GM18507 (cell line): Measurements from ENCODE around the gene FBXO28.
A peak's percentile ranks its signal among the peaks of the same experiment; 100 is the strongest.
"Not testable (repeated sequence)": the region's sequence is repeated elsewhere in the genome, so short reads cannot be mapped to it uniquely, and the experiment has no call there.

ENCODE experiments used
- DNase-seq: peaks from one replicate; pipeline ENCODE4 v3.0.0; 2011; ENCODE audit warnings: low read depth; ENCODE audit not compliant: insufficient read length; ENCODE audit errors: extremely low spot score
- FAIRE-seq: peaks from 2 replicates; lab custom pipeline; 2011; peaks lifted over from hg19 to GRCh38; lab: Jason Lieb, UNC

FBXO28 gene

GRCh38 chr1:224113918-224114786 is at the start of gene FBXO28:
TSS of gene FBXO28 (plus strand) at chr1:224114111. CDS start at chr1:224114130, 19 bp downstream.
- DNase-seq: peak; percentile 92
- FAIRE-seq: peak; percentile 98

GRCh38 chr1:224064150-224064549 is 49.8 kb upstream of the FBXO28 start:
- no peak for FAIRE-seq

GRCh38 chr1:224065455-224065854 is 48.5 kb upstream of the FBXO28 start:
- no peak for DNase-seq

More at GRCh38 chr1:224064150-224064549, 49.8 kb upstream of the FBXO28 start:
- DNase-seq: no peak

GRCh38 chr1:224067207-224067606 is 46.7 kb upstream of the FBXO28 start:
- FAIRE-seq (no peak), DNase-seq (no peak)

More at GRCh38 chr1:224065455-224065854, 48.5 kb upstream of the FBXO28 start:
- FAIRE-seq: no peak

GRCh38 chr1:224067621-224068457 is 46.1 kb upstream of the FBXO28 start:
- DNase-seq (no peak), FAIRE-seq (no peak)

- no peak for DNase-seq
- no peak for FAIRE-seq
Observed at GRCh38 chr1:224068458-224069072, 45.3 kb upstream of the FBXO28 start.

- DNase-seq (no peak), FAIRE-seq (no peak)
Observed at GRCh38 chr1:224069138-224069537, 44.8 kb upstream of the FBXO28 start.

GRCh38 chr1:224070521-224070920 is 43.4 kb upstream of the FBXO28 start:
- FAIRE-seq (no peak), DNase-seq (no peak)

- DNase-seq: no peak
- FAIRE-seq: no peak
Observed at GRCh38 chr1:224076407-224076806, 37.5 kb upstream of the FBXO28 start.

GRCh38 chr1:224079644-224080043 is 34.3 kb upstream of the FBXO28 start:
- DNase-seq, FAIRE-seq: not testable (repeated sequence)

GRCh38 chr1:224080115-224080774 is 33.7 kb upstream of the FBXO28 start:
- no peak for FAIRE-seq

GRCh38 chr1:224081604-224082003 is 32.3 kb upstream of the FBXO28 start:
- FAIRE-seq (no peak), DNase-seq (no peak)

More at GRCh38 chr1:224080115-224080774, 33.7 kb upstream of the FBXO28 start:
- DNase-seq: no peak

- DNase-seq (no peak), FAIRE-seq (no peak)
Observed at GRCh38 chr1:224082146-224082545, 31.8 kb upstream of the FBXO28 start.

GRCh38 chr1:224084867-224085266 is 29.0 kb upstream of the FBXO28 start:
- no peak for DNase-seq
- no peak for FAIRE-seq

GRCh38 chr1:224085421-224086108 is 28.3 kb upstream of the FBXO28 start:
- FAIRE-seq: no peak
- no peak for DNase-seq

GRCh38 chr1:224087286-224087794 is 26.6 kb upstream of the FBXO28 start:
- no peak for FAIRE-seq

GRCh38 chr1:224089583-224089982 is 24.3 kb upstream of the FBXO28 start:
- DNase-seq (no peak), FAIRE-seq (no peak)

More at GRCh38 chr1:224087286-224087794, 26.6 kb upstream of the FBXO28 start:
- no peak for DNase-seq

GRCh38 chr1:224090116-224090515 is 23.8 kb upstream of the FBXO28 start:
- FAIRE-seq (no peak), DNase-seq (no peak)

- DNase-seq (no peak), FAIRE-seq (no peak)
Observed at GRCh38 chr1:224092111-224092510, 21.8 kb upstream of the FBXO28 start.
